AG10803 (cell line): ENCODE measurements around the gene RSPH4A.
A peak's percentile ranks its signal among the peaks of the same experiment; 100 is the strongest.
"Not testable (repeated sequence)": the region's sequence is repeated elsewhere in the genome, so short reads cannot be mapped to it uniquely, and the experiment has no call there.

ENCODE experiments used
- DNase-seq: peaks from one replicate; pipeline ENCODE4 v3.0.0; 2010; ENCODE audit warnings: low read depth
- H3K4me3 ChIP-seq: 2 replicates; pipeline ENCODE4 v1.5.1; 2011; ENCODE audit warnings: mild to moderate bottlenecking, low read length, control low read depth
- TF ChIP-seq, protein P1 (sequence below): conservative IDR thresholded peaks from 2 replicates; pipeline ENCODE4 v1.5.1; 2011; ENCODE audit warnings: mild to moderate bottlenecking, low read length, control low read depth, inconsistent platforms

Gene RSPH4A

DNA sequence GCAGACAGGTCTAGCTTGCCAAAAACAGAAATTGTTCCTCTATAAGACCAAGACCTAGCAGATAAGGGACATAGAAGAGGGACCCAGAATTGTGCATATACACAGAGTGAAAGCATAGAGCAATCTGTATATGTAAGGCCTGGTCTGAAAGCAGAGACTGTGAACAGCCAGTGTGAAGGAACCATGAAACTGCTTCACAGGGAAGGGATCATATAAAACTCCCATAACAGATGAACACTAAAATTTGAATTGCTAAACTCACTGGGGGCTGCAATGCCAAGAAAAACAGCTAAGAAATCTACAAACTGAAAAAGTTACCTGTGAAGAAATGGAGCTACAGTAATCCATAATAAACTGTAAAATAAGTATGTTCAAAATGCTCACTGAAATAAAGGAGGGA, 45.3 kb downstream of the RSPH4A start:
- H3K4me3 ChIP-seq, result no peak overlapping the region
- no peak for DNase-seq
- TF ChIP-seq, protein P1, sequence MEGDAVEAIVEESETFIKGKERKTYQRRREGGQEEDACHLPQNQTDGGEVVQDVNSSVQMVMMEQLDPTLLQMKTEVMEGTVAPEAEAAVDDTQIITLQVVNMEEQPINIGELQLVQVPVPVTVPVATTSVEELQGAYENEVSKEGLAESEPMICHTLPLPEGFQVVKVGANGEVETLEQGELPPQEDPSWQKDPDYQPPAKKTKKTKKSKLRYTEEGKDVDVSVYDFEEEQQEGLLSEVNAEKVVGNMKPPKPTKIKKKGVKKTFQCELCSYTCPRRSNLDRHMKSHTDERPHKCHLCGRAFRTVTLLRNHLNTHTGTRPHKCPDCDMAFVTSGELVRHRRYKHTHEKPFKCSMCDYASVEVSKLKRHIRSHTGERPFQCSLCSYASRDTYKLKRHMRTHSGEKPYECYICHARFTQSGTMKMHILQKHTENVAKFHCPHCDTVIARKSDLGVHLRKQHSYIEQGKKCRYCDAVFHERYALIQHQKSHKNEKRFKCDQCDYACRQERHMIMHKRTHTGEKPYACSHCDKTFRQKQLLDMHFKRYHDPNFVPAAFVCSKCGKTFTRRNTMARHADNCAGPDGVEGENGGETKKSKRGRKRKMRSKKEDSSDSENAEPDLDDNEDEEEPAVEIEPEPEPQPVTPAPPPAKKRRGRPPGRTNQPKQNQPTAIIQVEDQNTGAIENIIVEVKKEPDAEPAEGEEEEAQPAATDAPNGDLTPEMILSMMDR, result no peak

DNA sequence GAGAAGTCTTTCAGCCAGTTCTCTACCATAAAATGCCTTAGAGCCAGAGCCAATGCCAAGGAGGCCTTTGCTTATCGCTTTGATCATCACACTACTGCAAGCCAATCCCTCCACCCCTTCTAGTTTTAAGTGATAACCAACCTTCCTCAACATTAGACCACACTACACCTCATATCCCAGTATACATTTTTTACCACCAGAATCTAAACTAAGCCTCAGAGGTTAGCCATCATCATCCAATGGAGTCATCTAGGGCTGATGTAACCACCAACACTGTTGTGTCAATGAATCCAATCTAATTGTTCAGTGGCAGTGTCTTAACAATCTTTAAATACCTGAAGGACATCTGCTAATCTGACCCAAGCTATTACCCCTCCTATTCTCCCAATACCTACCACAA, 45.9 kb downstream of the RSPH4A start:
- DNase-seq, result no peak
- no peak overlapping the region for H3K4me3 ChIP-seq
- TF ChIP-seq, protein P1, result no peak

DNA sequence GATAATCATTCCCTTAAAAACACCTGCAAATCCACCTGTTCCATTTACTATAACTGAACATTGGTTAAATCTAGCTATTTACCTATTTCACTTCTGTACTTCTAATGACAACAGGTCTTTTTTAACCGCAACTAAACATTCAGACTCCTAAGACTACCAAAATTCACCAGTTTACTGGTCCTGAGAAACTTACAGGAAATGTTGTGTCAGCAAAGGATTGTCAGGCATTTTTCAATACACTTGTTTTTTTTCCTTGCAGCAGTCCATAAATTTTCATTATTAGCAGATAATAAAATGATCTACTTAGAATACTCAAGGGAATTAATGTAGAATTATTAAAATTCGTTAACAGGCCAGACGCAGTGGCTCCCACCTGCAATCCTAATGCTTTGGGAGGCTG, 47.0 kb downstream of the RSPH4A start:
- DNase-seq, result no peak
- TF ChIP-seq, protein P1, result no peak
- no peak overlapping the region for H3K4me3 ChIP-seq

DNA sequence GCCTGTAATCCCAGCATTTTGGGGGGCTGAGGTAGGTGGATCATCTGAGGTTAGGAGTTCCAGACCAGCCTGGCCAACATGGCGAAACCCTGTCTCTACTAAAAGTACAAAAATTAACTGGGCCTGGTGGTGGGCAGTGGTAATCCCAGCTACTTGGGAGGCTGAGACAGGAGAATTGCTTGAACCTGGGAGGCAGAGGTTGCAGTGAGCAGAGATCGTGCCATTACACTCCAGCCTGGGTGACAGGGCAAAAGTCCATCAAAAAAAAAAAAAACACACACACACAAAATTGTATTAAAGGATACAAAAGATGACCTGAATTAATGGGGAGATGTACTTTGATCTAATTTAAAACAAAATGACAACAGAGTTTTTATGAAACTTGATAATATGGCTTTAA, 47.9 kb downstream of the RSPH4A start:
- DNase-seq, result not testable (repeated sequence)

DNA sequence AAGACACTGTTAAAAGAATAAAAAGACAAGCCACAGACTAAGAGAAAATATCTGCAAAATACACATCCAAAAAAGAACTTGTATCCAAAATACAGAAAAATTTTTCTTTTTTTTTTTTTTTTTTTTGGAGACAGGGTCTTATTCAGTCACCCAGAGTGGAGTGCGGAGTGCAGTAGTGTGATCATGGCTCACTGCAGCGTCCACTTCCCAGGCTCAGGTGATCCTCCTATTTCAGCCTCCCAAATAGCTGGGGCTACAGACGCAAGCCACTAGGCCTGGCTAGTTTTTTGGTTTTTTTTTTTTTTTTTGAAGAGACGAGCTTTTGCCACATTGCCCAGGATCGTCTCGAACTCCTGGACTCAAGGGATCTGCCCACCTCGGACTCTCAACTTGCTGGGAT, 49.2 kb downstream of the RSPH4A start:
- DNase-seq, result no peak
- TF ChIP-seq, protein P1, result no peak
- no peak overlapping the region for H3K4me3 ChIP-seq

More for the DNA sequence above, 47.9 kb downstream of the RSPH4A start:
- not testable (repeated sequence) for H3K4me3 ChIP-seq

DNA sequence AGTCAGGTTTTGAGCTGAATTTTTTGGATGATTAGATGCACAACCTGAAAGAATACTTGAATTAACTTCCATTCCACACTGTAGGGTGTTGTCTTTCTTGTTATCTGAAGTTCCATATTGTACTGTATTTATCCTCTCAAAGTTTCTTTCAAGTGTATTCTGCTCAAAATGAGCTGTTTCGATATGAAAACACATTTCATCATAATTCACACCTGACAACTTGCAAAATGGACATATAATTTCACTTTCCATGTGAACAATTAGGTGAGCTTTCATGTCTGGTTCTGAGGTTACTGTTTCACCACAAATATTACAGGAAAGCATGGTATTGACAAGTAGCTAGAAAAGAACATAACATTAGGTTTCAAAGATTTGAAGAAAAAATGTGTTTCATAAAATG, 50.6 kb downstream of the RSPH4A start:
- TF ChIP-seq, protein P1, result no peak
- no peak overlapping the region; the same call in 1 of the 2 replicates for H3K4me3 ChIP-seq
- no peak for DNase-seq

DNA sequence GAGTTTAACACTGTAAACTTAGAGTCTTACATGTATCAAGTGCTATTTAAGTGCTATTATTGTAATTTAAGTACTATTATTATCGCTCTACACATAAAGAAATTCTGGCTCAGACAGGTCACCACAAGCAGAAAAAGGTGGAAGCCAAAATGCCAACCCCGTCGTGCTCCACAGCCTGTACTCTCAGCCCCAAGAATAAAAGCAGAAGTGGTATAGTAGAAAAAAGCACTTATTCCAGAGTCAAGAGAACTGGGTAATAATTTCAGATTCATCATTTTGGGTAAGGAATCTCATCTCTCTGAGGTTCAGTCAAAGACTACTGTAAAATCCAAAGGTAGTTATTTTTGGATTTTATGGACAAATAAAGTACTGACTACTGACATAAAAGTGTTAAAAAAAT, 51.3 kb downstream of the RSPH4A start:
- DNase-seq, result no peak
- H3K4me3 ChIP-seq, result peak overlapping the region; percentile 97
- TF ChIP-seq, protein P1, result no peak

DNA sequence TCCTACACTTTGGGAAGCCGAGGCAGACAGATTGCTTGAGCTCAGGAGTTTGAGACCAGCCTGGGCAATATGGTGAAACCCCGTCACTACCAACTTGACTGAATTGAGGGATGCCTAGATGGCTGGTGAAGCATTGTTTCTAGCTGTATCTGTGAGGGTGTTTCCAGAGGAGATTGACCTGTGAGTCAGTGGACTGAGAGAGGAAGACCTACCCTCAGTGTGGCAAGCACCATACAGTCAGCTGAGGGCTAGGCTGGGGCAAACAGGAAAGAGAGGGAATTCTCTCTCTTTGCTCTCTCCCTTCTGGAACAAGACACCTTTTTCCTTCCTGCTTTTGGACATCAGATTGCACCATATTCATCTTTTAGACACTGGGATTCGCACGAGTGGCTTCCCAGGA, 56.0 kb downstream of the RSPH4A start:
- TF ChIP-seq, protein P1, result no peak
- H3K4me3 ChIP-seq, result no peak overlapping the region
- no peak for DNase-seq
